Esophagus squamous epithelium (tissue), 4 donors: Measurements from ENCODE around the gene WNT8A.

ENCODE experiments used
- POLR2A ChIP-seq, 4 donors: fragments of 450-650 bp; IDR thresholded peaks; one replicate each; pipeline ENCODE4 v1.6.1; 2017; ENCODE audit warnings: antibody characterized with exemption in 4 of 4, mild to moderate bottlenecking in 4 of 4, moderate library complexity in 3 of 4
- TF ChIP-seq, protein P1 (sequence below), 6 experiments: fragments of 450-650 bp in 4 of 6; fragments of 200-600 bp in 2 of 6; sonication (generic) in 2 of 6; IDR thresholded peaks; one replicate each; pipeline ENCODE4 v1.5.1; 2016 to 2019; ENCODE audit warnings: antibody characterized with exemption in 6 of 6, mild to moderate bottlenecking in 4 of 6, moderate library complexity in 4 of 6

DNA sequence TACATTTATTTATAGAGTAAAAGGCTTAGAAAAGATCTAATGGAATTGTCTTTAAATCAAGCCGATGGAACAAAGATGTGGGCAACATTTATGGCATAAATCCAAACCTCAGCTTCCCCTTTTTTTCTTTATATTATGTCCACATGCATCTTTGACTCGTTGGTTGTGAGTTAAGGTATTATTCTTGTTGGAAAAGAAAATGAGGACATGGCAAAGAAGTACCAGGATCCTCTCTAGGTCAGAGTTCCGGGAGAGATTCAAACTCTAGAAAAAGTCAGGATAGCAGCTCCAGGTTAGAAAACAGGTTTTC lies 55.9 kb downstream of the WNT8A start:
- TF ChIP-seq, protein P1, sequence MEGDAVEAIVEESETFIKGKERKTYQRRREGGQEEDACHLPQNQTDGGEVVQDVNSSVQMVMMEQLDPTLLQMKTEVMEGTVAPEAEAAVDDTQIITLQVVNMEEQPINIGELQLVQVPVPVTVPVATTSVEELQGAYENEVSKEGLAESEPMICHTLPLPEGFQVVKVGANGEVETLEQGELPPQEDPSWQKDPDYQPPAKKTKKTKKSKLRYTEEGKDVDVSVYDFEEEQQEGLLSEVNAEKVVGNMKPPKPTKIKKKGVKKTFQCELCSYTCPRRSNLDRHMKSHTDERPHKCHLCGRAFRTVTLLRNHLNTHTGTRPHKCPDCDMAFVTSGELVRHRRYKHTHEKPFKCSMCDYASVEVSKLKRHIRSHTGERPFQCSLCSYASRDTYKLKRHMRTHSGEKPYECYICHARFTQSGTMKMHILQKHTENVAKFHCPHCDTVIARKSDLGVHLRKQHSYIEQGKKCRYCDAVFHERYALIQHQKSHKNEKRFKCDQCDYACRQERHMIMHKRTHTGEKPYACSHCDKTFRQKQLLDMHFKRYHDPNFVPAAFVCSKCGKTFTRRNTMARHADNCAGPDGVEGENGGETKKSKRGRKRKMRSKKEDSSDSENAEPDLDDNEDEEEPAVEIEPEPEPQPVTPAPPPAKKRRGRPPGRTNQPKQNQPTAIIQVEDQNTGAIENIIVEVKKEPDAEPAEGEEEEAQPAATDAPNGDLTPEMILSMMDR (IDR thresholded peaks at IDR 0.05): no peak
- no peak for TF ChIP-seq POLR2A (IDR thresholded peaks at IDR 0.05)
